Astrocyte (in vitro differentiated cells and primary cell): Measurements from ENCODE around the gene PIGO.

Experiments used
- EZH2 ChIP-seq: IDR thresholded peaks from 2 replicates; pipeline ENCODE4 v1.6.1; 2012; ENCODE audit warnings: mild to moderate bottlenecking, low read length, inconsistent platforms; ENCODE audit not compliant: insufficient read depth
- TF ChIP-seq, protein P1 (sequence below): IDR thresholded peaks from 2 replicates; pipeline ENCODE4 v1.5.1; 2011; ENCODE audit warnings: low read depth, mild to moderate bottlenecking, inconsistent platforms, low read length, moderate library complexity; ENCODE audit not compliant: insufficient read depth

DNA sequence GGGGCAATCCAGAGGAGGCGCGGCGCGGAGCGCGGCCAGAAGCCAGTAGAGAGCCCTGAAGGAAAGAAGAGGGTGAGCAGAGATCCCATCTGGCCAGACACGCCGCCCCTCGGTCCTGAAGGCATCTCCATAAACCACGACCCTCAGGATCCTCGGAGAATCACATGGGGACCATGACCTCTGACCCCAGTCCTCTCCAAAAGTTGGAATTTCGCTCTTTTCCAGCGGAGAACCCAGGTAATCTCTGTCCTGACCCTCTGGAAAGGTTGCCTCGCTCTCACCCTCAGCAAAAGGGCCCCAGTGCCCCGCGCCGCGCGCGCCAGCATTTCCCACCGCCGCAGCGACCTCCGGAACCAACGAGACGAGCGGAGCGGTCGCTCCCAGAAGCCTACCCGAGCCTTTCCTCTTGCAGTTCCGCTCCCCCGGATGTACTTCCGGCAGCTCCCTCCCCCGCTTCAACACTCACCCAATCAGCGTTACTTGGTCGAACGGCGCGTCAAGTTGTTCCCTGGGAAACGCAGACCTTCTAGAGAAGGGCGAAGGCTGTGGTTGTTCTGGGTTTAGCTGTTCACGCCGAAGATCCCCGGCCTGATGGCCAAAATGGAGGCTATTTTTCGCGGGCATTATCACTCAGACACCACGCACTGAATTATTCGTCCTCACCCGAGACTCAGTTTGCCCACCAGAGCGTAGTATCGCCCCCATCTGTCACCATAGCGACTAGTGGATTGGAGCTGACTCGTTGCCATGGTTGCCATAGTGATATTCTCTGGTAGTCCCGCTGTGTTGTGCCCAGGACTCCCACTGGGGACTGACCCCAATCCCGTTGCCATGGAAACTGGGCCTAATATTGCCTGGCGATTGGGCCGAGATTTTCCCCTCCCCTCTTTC, 6.6 kb upstream of the PIGO start, which contains the start of gene STOML2:
- no peak for TF ChIP-seq EZH2
- TF ChIP-seq, protein P1, sequence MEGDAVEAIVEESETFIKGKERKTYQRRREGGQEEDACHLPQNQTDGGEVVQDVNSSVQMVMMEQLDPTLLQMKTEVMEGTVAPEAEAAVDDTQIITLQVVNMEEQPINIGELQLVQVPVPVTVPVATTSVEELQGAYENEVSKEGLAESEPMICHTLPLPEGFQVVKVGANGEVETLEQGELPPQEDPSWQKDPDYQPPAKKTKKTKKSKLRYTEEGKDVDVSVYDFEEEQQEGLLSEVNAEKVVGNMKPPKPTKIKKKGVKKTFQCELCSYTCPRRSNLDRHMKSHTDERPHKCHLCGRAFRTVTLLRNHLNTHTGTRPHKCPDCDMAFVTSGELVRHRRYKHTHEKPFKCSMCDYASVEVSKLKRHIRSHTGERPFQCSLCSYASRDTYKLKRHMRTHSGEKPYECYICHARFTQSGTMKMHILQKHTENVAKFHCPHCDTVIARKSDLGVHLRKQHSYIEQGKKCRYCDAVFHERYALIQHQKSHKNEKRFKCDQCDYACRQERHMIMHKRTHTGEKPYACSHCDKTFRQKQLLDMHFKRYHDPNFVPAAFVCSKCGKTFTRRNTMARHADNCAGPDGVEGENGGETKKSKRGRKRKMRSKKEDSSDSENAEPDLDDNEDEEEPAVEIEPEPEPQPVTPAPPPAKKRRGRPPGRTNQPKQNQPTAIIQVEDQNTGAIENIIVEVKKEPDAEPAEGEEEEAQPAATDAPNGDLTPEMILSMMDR: no peak
